Lower lobe of right lung (tissue), 2 donors: ENCODE data around the gene PAPOLA. TPM values are rescaled to one million over a fixed set of nuclear protein-coding genes. Genes with fewer than 3 reads are reported as not detected.
A peak's percentile ranks its signal among the peaks of the same experiment; 100 is the strongest.

Experiments used
- ATAC-seq, 2 donors: fragments of 200-7000 bp; cut with Tn5 transposase; one replicate each; pipeline ENCODE4 v1.9.1; 2020 to 2022; ENCODE audit warnings: mild to moderate bottlenecking in 2 of 2, moderate library complexity in 2 of 2
- DNase-seq: peaks from one replicate; pipeline ENCODE4 v3.0.0-alpha.2; 2020
- H3K27ac ChIP-seq: fragments of 200-600 bp; one replicate; pipeline ENCODE4 v1.8.0; 2022
- H3K27me3 ChIP-seq: fragments of 200-600 bp; one replicate; pipeline ENCODE4 v1.8.0; 2022; ENCODE audit warnings: low read depth
- H3K36me3 ChIP-seq: fragments of 200-600 bp; one replicate; pipeline ENCODE4 v1.8.0; 2022; ENCODE audit warnings: mild to moderate bottlenecking
- H3K4me1 ChIP-seq: fragments of 200-600 bp; one replicate; pipeline ENCODE4 v1.8.0; 2022
- H3K4me3 ChIP-seq: fragments of 200-600 bp; one replicate; pipeline ENCODE4 v1.8.0; 2022; ENCODE audit warnings: mild to moderate bottlenecking
- H3K9me3 ChIP-seq: fragments of 200-600 bp; one replicate; pipeline ENCODE4 v1.8.0; 2022
- CTCF ChIP-seq: fragments of 200-600 bp; IDR thresholded peaks from one replicate; pipeline ENCODE4 v1.8.0; 2022; ENCODE audit warnings: antibody characterized with exemption, mild to moderate bottlenecking
- intact Hi-C: fragments of 100-400 bp; cut with DNase I; formaldehyde crosslinking; loops from one replicate; pipeline ENCODE4 v1.11.0; 2022
- total RNA-seq: library from RNA; stranded (reverse); fragmentation: NEBNext Ultra II Directional; extraction: Animal tissue kit (Norgen Biotek cat#: 25700); gene quantifications from one replicate; pipeline ENCODE4 v1.2.1, GENCODE V29; 2021
- donor health status: DM: no; HTN: yes; CAD: no; lungs with severe emphysema.

Gene PAPOLA
- total RNA-seq, 1 donor from 2014 or later: 190 TPM

DNA sequence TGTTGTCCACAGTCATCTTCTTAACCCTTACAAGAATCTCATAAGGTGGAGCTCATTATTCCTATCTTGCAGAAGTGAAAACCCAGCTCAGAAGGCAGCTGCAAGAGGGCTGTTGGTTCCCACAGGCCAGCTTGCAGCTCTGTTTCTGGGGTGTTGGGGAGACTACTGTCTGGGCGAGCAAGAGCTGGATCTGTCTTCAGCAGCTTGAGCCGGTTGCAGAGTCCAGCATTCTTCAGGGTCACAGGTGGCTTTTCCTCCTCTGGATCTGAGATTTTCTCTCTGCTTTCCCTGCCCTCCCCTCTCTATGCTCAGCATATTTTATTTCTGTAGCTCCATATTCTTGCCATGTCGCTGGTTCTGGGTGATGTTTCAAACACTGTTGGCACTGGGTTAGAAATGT, 87.4 kb downstream of the PAPOLA start:
- H3K27me3 ChIP-seq: peaks cover 46% of the 10 kb centered on the region
- no peak for DNase-seq
- H3K9me3 ChIP-seq: no peaks in the 10 kb centered on the region
- no peak overlapping the region for H3K4me3 ChIP-seq
- intact Hi-C loops: no loop called here
- no peaks in the 10 kb centered on the region for H3K36me3 ChIP-seq
- peaks cover 20% of the 10 kb centered on the region for H3K4me1 ChIP-seq
- no peak for ATAC-seq
- TF ChIP-seq CTCF: no peak
- no peak overlapping the region for H3K27ac ChIP-seq

DNA sequence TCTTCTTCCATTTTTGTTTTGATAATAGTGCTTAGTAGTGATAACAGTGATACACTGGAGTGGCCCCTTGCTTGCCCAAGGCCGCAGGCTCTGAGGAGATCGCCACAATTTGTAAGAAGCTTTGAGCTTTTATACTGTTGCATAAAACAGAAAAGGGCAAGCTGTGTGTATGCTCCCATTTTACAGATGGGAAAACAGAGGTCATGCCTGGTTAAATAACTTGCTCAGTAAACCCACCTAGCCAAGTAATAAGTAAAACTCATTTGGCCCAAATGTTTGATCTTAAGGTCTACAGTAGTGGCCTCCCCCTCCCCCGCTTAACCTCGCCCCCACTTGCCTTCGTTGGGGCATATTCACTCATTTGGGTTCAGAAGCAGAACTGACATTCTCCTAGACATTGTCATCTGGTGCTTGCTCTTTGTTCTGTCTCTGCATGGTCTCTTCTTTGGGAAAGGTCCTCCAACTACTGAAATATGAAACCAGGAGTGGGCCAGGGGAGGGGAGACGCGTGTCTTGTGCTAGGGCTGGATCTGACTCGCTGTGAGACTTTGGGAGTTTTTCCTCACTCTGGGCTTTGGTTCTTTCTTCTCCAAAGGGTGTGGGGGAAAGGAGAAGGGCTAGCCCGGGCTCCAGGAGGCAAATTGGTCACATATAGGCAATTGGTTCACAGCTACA, 88.1 kb downstream of the PAPOLA start:
- ATAC-seq: no peak
- Histone ChIP-seq H3K36me3 (no peaks in the 10 kb centered on the region), H3K9me3 (no peaks in the 10 kb centered on the region), H3K4me3 (no peak overlapping the region), H3K4me1 (peaks cover 20% of the 10 kb centered on the region), H3K27ac (no peak overlapping the region), H3K27me3 (peaks cover 39% of the 10 kb centered on the region)
- no peak for DNase-seq
- intact Hi-C loops: no loop called here
- no peak for TF ChIP-seq CTCF

GRCh38 chr14:96592591-96593386, 90.6 kb downstream of the PAPOLA start:
- peak overlapping the region; percentile 38 for H3K4me3 ChIP-seq
- peaks cover 15% of the 10 kb centered on the region for H3K4me1 ChIP-seq
- H3K27ac ChIP-seq: no peak overlapping the region
- H3K27me3 ChIP-seq: peaks cover 28% of the 10 kb centered on the region
- TF ChIP-seq CTCF: no peak
- DNase-seq (peak; percentile 53), ATAC-seq (peak; percentile 76 to 78)
- no peaks in the 10 kb centered on the region for H3K9me3 ChIP-seq
- intact Hi-C loops: no loop called here
- H3K36me3 ChIP-seq: no peaks in the 10 kb centered on the region

DNA sequence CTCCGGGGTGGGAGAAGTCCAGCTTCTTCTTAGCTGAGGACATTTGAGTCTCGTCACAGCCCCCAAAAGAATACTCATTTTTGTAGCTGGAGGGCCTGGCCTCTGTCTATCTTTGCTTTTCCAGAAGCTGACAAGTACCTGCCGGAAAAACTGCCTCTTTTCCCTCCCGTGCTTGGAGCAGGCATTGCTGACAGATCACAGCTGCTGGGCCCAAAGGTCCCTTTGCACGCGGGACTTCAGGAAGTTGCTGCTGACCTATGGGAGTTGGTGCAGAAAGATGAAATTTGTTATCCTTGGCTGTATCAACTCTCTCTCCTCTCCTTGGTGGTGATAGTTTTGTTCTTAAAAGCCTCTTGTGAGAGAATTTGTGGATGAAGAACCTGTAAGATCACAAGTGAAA, 92.8 kb downstream of the PAPOLA start:
- H3K36me3 ChIP-seq: no peaks in the 10 kb centered on the region
- no peaks in the 10 kb centered on the region for H3K9me3 ChIP-seq
- H3K4me3 ChIP-seq: no peak overlapping the region
- TF ChIP-seq CTCF: no peak
- peaks cover 9% of the 10 kb centered on the region for H3K4me1 ChIP-seq
- intact Hi-C loops: no loop called here
- ATAC-seq (no peak), DNase-seq (no peak)
- H3K27ac ChIP-seq: no peak overlapping the region
- H3K27me3 ChIP-seq: peaks cover 30% of the 10 kb centered on the region

GRCh38 chr14:96597680-96598079, 95.5 kb downstream of the PAPOLA start:
- Histone ChIP-seq H3K27ac (no peak overlapping the region), H3K4me1 (peaks cover 3% of the 10 kb centered on the region), H3K9me3 (no peaks in the 10 kb centered on the region), H3K4me3 (no peak overlapping the region), H3K36me3 (no peaks in the 10 kb centered on the region), H3K27me3 (peaks cover 25% of the 10 kb centered on the region)
- no peak for DNase-seq
- no peak for TF ChIP-seq CTCF
- no peak for ATAC-seq
- intact Hi-C loops: no loop called here
